NT2/D1 (cell line): ENCODE results near the gene ZNF155.

ENCODE experiments used
- DNase-seq: peaks from one replicate; pipeline ENCODE4 v3.0.0-alpha.2; 2011; ENCODE audit warnings: low read depth, low spot score
- H3K27me3 ChIP-seq: 2 replicates; pipeline ENCODE4 v1.6.0; 2011; ENCODE audit warnings: mild to moderate bottlenecking; ENCODE audit not compliant: insufficient read length, insufficient read depth
- H3K36me3 ChIP-seq: 2 replicates; pipeline ENCODE4 v1.6.1; 2011; ENCODE audit warnings: mild to moderate bottlenecking, low read length, mixed read lengths; ENCODE audit not compliant: insufficient read depth, insufficient read length
- H3K4me1 ChIP-seq: 2 replicates; pipeline ENCODE4 v1.5.1; 2011; ENCODE audit not compliant: insufficient read depth, insufficient read length
- H3K4me3 ChIP-seq: 2 replicates; pipeline ENCODE4 v1.5.1; 2011; ENCODE audit warnings: low read depth; ENCODE audit not compliant: insufficient read length
- H3K9ac ChIP-seq: 2 replicates; pipeline ENCODE4 v1.6.0; 2011; ENCODE audit warnings: low read depth; ENCODE audit not compliant: insufficient read length
- H3K9me3 ChIP-seq: 2 replicates; pipeline ENCODE4 v1.5.1; 2011; ENCODE audit warnings: mild to moderate bottlenecking, low read length; ENCODE audit not compliant: insufficient read depth
- SUZ12 ChIP-seq: IDR thresholded peaks from 2 replicates; pipeline ENCODE4 v1.6.1; 2011; ENCODE audit not compliant: insufficient read length, insufficient read depth; ENCODE audit errors: extremely low read depth
- YY1 ChIP-seq: IDR thresholded peaks from 2 replicates; pipeline ENCODE4 v1.6.1; 2011; ENCODE audit not compliant: insufficient read length, insufficient read depth
- ZNF274 ChIP-seq: IDR thresholded peaks from 2 replicates; pipeline ENCODE4 v1.6.1; 2011; ENCODE audit warnings: mild to moderate bottlenecking, low read depth, low read length

The ZNF155 gene

GRCh38 chr19:43984687-43985000 is 656 bp downstream of the ZNF155 start:
- TF ChIP-seq YY1 (no peak), ZNF274 (no peak), SUZ12 (no peak)
- no peaks in the 10 kb centered on the region for H3K9me3 ChIP-seq
- peaks cover 14% of the 10 kb centered on the region for H3K36me3 ChIP-seq
- H3K27me3 ChIP-seq: no peaks in the 10 kb centered on the region
- peak overlapping the region; percentile 55 for H3K4me3 ChIP-seq
- DNase-seq: no peak
- no peaks in the 10 kb centered on the region for H3K4me1 ChIP-seq
- peak overlapping the region; percentile 75 for H3K9ac ChIP-seq

- H3K36me3 ChIP-seq: peaks cover 17% of the 10 kb centered on the region
- no peak overlapping the region for H3K9ac ChIP-seq
- no peaks in the 10 kb centered on the region for H3K27me3 ChIP-seq
- H3K4me1 ChIP-seq: no peaks in the 10 kb centered on the region
- no peak overlapping the region for H3K4me3 ChIP-seq
- no peaks in the 10 kb centered on the region for H3K9me3 ChIP-seq
- DNase-seq: no peak
- TF ChIP-seq SUZ12 (no peak), ZNF274 (no peak), YY1 (no peak)
Observed at GRCh38 chr19:43997631-43998290, 13.8 kb downstream of the ZNF155 start.

- H3K9ac ChIP-seq: peak overlapping the region; percentile 75
- DNase-seq: no peak
- H3K4me3 ChIP-seq: peak overlapping the region; percentile 87
- TF ChIP-seq YY1 (no peak), ZNF274 (no peak), SUZ12 (no peak)
- H3K4me1 ChIP-seq: no peaks in the 10 kb centered on the region
- no peaks in the 10 kb centered on the region; the same call in 1 of the 2 replicates for H3K9me3 ChIP-seq
- H3K27me3 ChIP-seq: no peaks in the 10 kb centered on the region
- H3K36me3 ChIP-seq: no peaks in the 10 kb centered on the region
Observed at GRCh38 chr19:44002212-44002565, 18.2 kb downstream of the ZNF155 start.

- Histone ChIP-seq H3K27me3 (no peaks in the 10 kb centered on the region), H3K36me3 (peaks cover 6% of the 10 kb centered on the region), H3K9me3 (peaks cover 6% of the 10 kb centered on the region; the same call in 1 of the 2 replicates), H3K4me1 (no peaks in the 10 kb centered on the region), H3K9ac (peak within 1 kb of the TSS; percentile 75), H3K4me3 (peak within 1 kb of the TSS; percentile 87)
- TF ChIP-seq ZNF274 (no peak), SUZ12 (no peak), YY1 (peak; percentile 78)
- peak; percentile 87 for DNase-seq
Observed at GRCh38 chr19:44002566-44003460, 18.8 kb downstream of the ZNF155 start, which contains the start of gene ZNF230. Gene ZNF230 (plus strand): TSS chr19:44002957. CDS start chr19:44007079, 4,122 bp downstream.

- peak overlapping the region; percentile 75 for H3K9ac ChIP-seq
- H3K4me3 ChIP-seq: peak overlapping the region; percentile 87
Observed at GRCh38 chr19:44003461-44004009, 19.5 kb downstream of the ZNF155 start.

GRCh38 chr19:44005973-44006372 is 22.0 kb downstream of the ZNF155 start:
- Histone ChIP-seq H3K36me3 (peaks cover 33% of the 10 kb centered on the region), H3K9me3 (peaks cover 38% of the 10 kb centered on the region), H3K4me3 (no peak overlapping the region), H3K9ac (no peak overlapping the region), H3K4me1 (no peaks in the 10 kb centered on the region), H3K27me3 (no peaks in the 10 kb centered on the region)
- DNase-seq: no peak
- TF ChIP-seq SUZ12 (no peak), ZNF274 (no peak), YY1 (no peak)

More at GRCh38 chr19:44003461-44004009, 19.5 kb downstream of the ZNF155 start:
- no peak for TF ChIP-seq YY1
- no peak for TF ChIP-seq ZNF274
- TF ChIP-seq SUZ12: no peak
- peaks cover 13% of the 10 kb centered on the region; the same call in 1 of the 2 replicates for H3K9me3 ChIP-seq
- H3K4me1 ChIP-seq: no peaks in the 10 kb centered on the region
- no peak for DNase-seq
- peaks cover 11% of the 10 kb centered on the region for H3K36me3 ChIP-seq
- H3K27me3 ChIP-seq: no peaks in the 10 kb centered on the region

- Histone ChIP-seq H3K36me3 (peaks cover 36% of the 10 kb centered on the region), H3K9ac (no peak overlapping the region), H3K9me3 (peaks cover 42% of the 10 kb centered on the region), H3K27me3 (no peaks in the 10 kb centered on the region), H3K4me1 (no peaks in the 10 kb centered on the region), H3K4me3 (no peak overlapping the region)
- no peak for DNase-seq
- TF ChIP-seq ZNF274: no peak
- TF ChIP-seq SUZ12: no peak
- TF ChIP-seq YY1: no peak
Observed at GRCh38 chr19:44007473-44007872, 23.5 kb downstream of the ZNF155 start.
